Endometrial microvascular endothelial cells (primary cell): ENCODE data around the gene ID2. TPM values are rescaled to one million over a fixed set of nuclear protein-coding genes. Genes with fewer than 3 reads are reported as not detected.

Experiments
- in situ Hi-C: cut with HindIII; loops from 2 replicates; pipeline ENCODE4 v1.10.0; 2017; ENCODE audit warnings: low sequenced_read_pairs, low pct_unique_long_range_greater_than_20kb; ENCODE audit errors: inconsistent ontology term
- total RNA-seq: library from RNA; depleted of rRNA; stranded (reverse); fragments of >200 nt; gene quantifications from one replicate; pipeline ENCODE4 v1.2.3, GENCODE V29; 2015; ENCODE audit errors: inconsistent ontology term

Gene ID2
- total RNA-seq, 1 donor from 2014 or later, result 24.6 TPM

DNA sequence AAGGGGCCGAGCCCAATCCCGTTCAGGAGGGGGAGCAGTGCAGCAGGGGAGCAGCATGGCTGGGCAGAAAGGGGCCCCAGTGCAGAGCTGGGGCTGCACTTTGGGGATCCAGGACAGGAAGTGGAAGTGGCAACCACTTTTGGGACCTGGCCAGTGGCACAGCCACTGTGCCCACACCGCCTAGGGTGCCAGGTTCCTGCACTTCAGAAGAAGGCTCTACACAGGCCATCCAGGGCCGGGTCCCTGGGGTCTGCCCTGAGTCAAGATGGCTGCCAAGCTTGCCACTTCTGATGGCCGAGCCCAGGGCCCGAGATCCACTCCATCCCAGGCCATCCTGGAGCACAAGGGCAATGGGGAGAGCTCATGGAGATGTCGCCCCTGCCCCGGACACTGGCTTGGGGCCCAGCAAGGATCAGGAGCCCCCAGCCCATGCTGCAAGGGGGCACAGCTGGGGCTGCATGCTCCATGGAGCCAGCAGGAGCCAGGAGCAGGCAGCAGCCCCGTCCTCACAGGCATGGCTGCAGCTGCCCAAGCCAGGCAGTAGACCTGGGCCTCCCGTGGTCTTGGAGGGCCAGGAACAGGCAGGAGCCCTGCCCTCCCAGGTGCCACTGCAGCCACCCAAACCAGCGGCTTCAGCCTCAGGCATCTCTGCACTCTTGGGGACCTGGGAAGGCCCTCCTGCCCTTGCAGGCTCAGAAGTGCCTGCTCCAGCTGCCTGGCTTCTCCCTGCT, 35.0 kb upstream of the ID2 start:
- in situ Hi-C loops, result no loop called here

DNA sequence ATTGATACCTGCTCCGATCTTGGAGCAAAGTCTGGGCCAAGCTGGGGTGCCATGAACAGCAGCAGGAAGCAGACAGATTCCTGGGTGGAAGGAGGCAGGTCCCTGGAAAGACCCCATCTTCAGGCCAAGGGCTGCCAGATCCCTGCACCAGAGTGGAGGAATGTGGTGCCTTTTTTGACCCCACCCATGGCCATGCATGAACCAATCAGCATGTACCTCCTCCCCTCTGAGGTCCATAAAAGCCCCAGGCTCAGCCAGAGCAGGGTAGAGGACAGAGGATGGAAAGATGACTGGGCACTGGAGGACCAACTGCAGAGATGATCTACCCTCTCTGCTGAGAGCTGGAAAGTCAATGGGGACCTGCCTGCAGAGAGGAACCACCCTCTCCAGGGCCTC, 34.4 kb upstream of the ID2 start:
- in situ Hi-C loops, result no loop called here

DNA sequence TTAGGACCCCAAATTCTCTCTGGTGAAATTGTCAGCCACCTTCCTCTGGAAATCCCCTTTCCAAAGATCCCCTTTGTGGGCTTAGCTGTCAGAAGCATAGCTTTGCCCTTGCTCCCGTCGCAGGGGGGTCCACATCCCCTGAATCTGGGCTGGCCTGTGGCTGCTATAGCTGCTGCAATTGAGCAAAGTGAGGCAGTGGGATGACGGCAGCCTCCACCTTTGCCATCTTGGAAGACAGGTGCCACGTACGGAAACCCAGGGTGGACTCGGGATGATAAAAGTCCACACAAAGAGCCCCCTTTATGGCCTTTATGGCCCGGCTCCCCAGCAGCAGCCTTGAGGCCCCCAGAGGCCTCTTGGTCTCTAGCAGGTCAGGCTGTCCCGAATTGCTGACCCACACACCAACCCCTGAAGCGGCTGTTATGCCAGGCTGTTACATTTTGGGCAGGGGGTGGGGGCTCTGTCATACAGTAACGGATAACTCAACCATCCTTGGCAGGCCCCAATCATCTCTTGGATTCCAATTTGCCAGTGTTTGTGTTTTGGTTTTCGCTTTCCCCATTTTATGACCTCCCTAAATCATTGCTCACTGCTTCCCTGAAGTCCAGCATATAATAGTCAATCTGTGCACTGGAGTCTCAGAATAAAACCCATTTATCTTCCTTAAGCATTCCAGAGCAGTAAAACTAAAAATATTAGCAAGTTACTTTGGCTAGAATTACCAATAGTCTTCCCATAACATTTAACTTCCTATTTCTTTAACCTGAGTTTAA, 33.2 kb upstream of the ID2 start:
- in situ Hi-C loops, result no loop called here

DNA sequence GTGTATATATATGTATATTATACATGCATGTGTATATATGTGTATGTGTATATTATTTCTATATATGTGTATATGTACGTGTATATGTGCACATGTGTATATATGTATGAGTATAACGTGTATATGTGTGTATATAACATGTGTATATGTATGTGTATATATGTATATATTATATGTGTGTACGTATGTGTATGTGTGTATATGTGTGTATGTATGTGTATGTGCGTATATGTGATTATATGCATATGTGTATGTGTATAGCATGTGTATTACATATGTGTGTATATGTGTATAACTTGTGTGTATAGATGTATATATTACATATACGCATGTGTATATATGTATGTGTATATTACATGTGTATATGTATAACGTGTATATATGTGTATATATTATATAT, 32.1 kb upstream of the ID2 start:
- in situ Hi-C loops, result no loop called here

- in situ Hi-C loops, result no loop called here
Measured at GRCh38 chr2:8650256-8650655, 31.6 kb upstream of the ID2 start.

DNA sequence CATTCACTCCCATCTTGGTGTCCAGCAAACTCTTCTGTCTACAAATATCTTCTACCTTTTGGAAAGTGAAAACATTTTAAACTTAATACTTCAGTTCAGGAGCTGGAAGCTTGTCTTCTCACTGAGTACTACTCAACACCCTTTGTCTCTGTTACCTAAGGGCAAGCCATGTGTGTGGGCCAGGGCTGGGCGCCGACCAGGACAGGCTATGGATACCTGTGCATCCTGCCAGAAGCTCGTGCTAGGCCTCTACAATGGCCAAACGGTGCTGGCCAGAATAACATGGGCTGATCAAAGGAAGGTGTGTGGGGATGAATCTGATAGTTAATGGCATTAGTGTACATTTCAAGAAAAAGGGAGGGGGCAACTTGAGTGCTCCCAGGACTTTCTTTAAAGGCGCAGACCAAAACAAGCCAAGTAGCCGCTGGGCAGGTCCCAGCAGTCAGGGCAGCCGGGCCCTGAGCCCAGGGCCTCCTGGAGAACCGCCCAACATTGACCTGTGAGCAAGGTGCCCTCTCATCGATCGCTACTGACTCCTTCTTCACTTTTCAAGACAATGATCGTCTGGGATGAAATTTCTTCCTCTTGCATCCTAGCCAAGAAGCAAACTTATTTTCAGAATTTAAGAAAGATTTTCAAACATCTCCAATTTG, 29.0 kb upstream of the ID2 start:
- in situ Hi-C loops, result no loop called here

GRCh38 chr2:8653485-8653884, 28.4 kb upstream of the ID2 start:
- in situ Hi-C loops, result no loop called here

DNA sequence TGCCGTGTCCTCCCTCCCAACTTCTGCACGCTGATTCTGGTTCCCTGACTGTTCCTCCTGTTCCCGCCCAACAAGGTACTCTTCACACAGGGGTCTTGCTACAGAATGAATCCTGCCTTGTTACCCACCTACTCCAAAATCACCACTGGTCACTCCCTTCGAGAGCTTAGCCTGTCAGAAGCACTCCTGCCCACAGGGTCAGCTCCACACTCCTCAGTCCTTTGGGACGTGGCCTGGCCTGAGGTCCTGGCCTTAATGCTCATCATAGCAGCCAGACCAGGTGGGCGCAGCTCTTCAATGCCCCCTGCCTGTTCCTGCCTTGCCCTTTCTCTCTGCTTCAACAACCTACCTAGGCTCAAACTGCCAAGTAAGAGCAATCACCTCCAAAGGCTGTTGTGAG, 27.8 kb upstream of the ID2 start:
- in situ Hi-C loops, result no loop called here

GRCh38 chr2:8654483-8654882, 27.4 kb upstream of the ID2 start:
- in situ Hi-C loops, result no loop called here

GRCh38 chr2:8656160-8656641, 25.7 kb upstream of the ID2 start:
- in situ Hi-C loops, result no loop called here

DNA sequence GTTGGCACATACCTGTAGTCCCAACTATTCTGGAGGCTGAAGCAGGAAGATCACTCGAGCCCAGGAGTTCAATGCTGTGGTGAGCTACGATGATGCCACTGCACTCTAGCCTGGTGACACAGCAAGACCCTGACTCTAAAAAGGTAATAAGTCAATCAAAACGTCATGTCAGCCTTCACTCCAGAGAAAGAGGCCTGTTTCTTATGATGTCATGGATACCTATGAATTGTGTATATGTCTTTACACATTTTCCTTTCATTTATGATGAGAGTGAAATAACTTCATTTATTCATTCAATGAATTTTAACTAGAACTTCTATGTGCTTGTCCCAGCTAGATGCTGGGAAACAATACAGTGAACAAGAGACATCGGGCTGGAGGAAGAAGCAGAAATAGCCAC, 25.0 kb upstream of the ID2 start:
- in situ Hi-C loops, result no loop called here

GRCh38 chr2:8657423-8658062, 24.3 kb upstream of the ID2 start:
- in situ Hi-C loops, result no loop called here

- in situ Hi-C loops, result no loop called here
Measured at GRCh38 chr2:8658064-8658862, 23.6 kb upstream of the ID2 start.

- in situ Hi-C loops, result no loop called here
Measured at GRCh38 chr2:8659092-8659734, 22.6 kb upstream of the ID2 start.

DNA sequence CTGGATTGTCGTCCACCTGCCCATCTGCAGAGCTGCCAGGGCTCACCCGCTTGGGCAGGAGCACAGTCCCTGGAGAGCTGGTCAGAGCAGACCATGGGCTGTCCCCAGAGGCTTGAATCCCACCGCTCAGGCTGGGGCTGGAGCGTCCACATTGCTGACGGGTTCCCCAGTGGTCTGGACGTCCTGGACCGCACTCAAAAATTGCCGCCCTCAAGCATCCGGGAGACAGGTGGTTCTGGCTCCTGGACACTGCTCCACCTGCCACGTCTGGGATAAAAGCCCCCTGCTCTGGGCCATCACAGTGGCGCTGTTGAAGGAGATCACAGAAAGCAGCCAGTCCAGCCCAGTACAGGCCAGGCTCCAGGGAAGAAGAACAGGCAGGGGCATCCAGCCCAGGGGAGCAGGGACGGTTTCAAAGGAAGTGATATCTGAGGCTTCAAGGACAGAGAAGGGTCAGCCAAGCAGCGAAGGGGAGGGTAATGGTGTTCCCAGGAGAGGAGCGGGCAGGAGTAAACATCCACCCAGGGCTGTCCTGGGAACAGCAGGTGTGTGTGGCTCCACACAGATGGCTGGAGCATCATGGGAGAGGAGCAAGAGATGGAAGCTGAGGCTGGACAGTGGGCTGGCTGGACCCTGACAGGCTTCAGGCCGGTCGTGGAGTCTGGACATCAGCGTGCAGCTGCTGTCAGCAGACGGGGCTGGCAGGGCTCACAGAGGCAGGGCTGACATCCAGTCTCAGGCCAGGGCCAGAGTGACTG, 21.9 kb upstream of the ID2 start:
- in situ Hi-C loops, result no loop called here

DNA sequence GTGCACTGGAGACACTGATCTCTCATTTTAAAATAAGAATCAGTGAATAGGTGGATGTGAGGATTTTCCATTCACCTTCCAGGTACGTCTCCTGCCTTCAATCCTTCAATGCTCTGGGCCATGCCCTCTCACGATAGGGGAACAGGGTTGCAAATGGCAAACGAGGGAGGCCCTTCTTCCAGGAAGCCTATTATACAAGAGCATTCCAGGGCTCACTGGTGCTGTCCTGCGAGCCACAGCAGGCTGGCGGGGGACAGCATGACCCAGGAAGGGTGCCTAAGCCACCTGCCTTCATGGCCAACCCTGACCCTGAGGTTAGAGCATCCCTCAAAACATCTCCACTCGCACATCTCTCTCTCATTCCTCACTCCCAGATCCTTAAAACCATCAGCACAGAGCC, 20.6 kb upstream of the ID2 start:
- in situ Hi-C loops, result no loop called here

DNA sequence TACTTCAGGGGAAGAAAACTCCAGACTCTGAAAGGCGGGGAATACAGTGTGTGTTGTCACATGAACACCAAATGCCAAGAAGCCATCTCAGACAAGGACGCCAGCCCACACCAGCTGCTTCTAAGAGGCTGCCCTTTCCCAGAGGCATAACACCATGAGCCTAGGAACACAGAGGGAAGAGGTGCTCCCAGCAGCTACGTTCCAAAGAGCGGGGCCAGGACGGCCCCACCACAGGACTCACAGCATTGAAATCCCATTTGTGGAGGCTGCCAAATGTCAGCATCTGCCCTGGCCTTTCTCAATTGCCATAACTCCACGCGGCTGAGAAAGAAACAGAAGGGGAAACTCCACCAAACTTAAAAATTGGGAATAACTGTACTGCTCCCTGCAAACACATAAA, 20.1 kb upstream of the ID2 start:
- in situ Hi-C loops, result no loop called here
